ENCODE measurements around the gene BCAS4.

DNA sequence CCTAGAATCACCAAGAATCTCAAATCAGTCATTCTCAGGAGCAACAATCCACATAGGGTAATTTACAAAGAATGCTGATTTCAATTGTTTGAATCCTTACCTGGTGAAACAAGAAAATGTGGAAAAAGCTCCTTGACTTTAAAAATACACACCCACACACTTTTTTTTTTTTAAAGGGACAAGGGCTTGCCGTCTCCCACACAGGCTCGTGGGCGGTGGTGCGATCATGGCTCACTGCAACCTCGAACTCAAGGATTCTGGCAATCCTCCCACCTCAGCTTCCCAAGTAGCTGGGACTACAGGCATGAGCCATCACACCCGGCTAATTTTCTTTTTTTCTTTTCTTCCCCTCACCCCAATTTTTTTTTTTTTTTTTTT, 32.8 kb upstream of the BCAS4 start:
- TF ChIP-seq, protein P1, sequence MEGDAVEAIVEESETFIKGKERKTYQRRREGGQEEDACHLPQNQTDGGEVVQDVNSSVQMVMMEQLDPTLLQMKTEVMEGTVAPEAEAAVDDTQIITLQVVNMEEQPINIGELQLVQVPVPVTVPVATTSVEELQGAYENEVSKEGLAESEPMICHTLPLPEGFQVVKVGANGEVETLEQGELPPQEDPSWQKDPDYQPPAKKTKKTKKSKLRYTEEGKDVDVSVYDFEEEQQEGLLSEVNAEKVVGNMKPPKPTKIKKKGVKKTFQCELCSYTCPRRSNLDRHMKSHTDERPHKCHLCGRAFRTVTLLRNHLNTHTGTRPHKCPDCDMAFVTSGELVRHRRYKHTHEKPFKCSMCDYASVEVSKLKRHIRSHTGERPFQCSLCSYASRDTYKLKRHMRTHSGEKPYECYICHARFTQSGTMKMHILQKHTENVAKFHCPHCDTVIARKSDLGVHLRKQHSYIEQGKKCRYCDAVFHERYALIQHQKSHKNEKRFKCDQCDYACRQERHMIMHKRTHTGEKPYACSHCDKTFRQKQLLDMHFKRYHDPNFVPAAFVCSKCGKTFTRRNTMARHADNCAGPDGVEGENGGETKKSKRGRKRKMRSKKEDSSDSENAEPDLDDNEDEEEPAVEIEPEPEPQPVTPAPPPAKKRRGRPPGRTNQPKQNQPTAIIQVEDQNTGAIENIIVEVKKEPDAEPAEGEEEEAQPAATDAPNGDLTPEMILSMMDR (IDR thresholded peaks at IDR 0.05): no peak
- TF ChIP-seq POLR2A (IDR thresholded peaks at IDR 0.05) (no peak), POLR2AphosphoS5 (IDR thresholded peaks at IDR 0.05) (no peak), EP300 (IDR thresholded peaks at IDR 0.05) (no peak)
